SK-N-SH (cell line): Measurements from ENCODE around the gene IRAK3.

Experiments
- EP300 ChIP-seq, 2 experiments: IDR thresholded peaks; 2 replicates each; pipeline versions ENCODE4 v1.4.0 to v1.6.1; 2012; ENCODE audit warnings: borderline replicate concordance in 1 of 2, low read depth in 1 of 2, low read length in 1 of 2
- GABPA ChIP-seq: IDR thresholded peaks from 2 replicates; pipeline ENCODE4 v1.4.0; 2012; ENCODE audit warnings: low read depth, mild to moderate bottlenecking
- RAD21 ChIP-seq: IDR thresholded peaks from 2 replicates; pipeline ENCODE4 v1.6.1; 2012; ENCODE audit warnings: mild to moderate bottlenecking, low read length
- TF ChIP-seq, protein P1 (sequence below): IDR thresholded peaks from 2 replicates; pipeline ENCODE4 v1.4.0; 2012; ENCODE audit warnings: low read depth, borderline replicate concordance
- TF ChIP-seq, protein P2 (sequence below): fragments of 200-600 bp; sonication (generic); IDR thresholded peaks from 2 replicates; pipeline ENCODE4 v1.6.1; 2017; ENCODE audit warnings: antibody characterized with exemption, mild to moderate bottlenecking, moderate library complexity

DNA sequence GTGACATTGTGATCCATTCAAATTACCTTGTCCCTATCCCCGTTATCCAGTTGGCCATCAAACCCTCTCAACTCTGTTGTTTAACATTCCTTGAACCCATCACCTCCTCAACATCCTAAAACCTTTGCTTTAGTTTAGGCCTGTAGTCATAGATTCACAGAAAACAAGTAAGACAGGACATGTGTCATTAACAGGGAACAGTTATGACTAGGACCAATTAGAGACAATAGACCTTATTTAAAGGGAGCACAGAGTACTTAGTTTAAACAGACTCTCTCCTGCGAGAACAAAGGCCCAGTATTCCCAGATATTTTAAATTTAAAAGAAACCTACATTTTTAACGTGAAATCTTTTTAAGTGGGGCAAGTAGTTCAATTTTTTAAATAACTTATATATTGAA lies 93.2 kb downstream of the IRAK3 start:
- TF ChIP-seq, protein P1, sequence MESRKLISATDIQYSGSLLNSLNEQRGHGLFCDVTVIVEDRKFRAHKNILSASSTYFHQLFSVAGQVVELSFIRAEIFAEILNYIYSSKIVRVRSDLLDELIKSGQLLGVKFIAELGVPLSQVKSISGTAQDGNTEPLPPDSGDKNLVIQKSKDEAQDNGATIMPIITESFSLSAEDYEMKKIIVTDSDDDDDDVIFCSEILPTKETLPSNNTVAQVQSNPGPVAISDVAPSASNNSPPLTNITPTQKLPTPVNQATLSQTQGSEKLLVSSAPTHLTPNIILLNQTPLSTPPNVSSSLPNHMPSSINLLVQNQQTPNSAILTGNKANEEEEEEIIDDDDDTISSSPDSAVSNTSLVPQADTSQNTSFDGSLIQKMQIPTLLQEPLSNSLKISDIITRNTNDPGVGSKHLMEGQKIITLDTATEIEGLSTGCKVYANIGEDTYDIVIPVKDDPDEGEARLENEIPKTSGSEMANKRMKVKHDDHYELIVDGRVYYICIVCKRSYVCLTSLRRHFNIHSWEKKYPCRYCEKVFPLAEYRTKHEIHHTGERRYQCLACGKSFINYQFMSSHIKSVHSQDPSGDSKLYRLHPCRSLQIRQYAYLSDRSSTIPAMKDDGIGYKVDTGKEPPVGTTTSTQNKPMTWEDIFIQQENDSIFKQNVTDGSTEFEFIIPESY = no peak
- TF ChIP-seq EP300 (IDR thresholded peaks at IDR 0.05; ENCODE audit: borderline replicate concordance in 1 of 2, low read depth in 1 of 2, low read length in 1 of 2) = no peak
- TF ChIP-seq, protein P2, sequence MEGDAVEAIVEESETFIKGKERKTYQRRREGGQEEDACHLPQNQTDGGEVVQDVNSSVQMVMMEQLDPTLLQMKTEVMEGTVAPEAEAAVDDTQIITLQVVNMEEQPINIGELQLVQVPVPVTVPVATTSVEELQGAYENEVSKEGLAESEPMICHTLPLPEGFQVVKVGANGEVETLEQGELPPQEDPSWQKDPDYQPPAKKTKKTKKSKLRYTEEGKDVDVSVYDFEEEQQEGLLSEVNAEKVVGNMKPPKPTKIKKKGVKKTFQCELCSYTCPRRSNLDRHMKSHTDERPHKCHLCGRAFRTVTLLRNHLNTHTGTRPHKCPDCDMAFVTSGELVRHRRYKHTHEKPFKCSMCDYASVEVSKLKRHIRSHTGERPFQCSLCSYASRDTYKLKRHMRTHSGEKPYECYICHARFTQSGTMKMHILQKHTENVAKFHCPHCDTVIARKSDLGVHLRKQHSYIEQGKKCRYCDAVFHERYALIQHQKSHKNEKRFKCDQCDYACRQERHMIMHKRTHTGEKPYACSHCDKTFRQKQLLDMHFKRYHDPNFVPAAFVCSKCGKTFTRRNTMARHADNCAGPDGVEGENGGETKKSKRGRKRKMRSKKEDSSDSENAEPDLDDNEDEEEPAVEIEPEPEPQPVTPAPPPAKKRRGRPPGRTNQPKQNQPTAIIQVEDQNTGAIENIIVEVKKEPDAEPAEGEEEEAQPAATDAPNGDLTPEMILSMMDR = no peak
- TF ChIP-seq GABPA = no peak
- no peak for TF ChIP-seq RAD21
